GM19099 (cell line): ENCODE data around the gene EML6.

Experiments
- POLR2A ChIP-seq: IDR thresholded peaks from 3 replicates; pipeline ENCODE4 v1.6.1; 2011; ENCODE audit warnings: low read depth; ENCODE audit not compliant: insufficient read length; ENCODE audit errors: extremely low read depth

EML6 gene

DNA sequence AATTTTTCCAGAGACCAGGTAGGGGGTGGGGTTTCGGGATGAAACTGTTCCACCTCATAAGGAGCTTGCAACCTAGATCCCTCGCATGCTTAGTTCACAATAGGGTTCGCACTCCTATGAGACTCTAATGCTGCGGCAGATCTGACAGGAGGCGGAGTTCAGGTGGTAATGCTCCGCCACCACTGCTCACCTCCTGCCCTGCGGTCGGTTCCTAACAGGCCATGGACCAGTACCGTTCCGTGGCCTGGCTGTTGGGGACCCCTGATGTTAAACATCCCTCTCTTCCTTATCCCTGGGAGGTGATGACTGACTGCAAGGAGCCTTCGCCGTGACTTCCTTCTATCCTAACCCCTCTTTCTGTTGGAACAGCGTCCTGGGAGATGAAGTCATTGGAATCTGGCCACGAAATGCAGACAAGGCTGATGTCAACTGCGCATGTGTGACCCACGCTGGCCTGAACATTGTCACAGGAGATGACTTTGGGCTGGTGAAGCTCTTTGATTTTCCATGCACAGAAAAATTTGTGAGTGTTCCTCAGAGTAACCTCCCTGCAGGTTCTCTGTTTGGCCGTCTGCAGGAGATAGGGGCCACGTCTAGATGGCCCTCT is 244.4 kb downstream of the EML6 start:
- TF ChIP-seq POLR2A, result no peak

DNA sequence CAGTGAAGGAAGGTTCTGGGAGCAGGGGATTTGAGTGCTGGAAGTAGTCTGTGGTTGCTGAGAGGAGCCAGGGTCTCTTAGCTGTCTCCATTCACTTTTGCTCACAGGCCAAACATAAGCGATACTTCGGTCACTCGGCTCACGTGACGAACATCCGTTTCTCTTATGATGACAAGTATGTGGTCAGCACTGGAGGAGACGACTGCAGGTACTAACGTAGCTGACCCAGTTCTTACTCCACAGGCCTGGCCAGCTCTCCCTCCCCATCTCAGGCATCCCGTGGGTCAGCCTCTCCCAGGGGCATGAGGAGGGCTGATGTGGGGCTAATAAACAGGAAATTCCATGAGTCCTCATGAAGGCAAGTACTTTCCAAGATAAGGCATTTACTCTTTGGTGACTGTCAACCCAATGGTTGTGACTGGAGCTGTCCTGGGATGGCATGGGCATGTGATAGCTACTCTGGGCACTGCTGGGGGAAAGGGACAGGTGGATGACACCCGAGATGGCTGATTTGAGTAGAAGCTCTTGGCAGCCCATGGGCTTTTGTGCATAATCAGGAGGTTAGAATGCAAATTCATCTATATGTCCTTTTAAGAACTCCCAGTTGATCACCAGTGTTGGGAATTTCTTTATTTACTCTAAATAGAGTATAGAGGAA is 245.2 kb downstream of the EML6 start:
- TF ChIP-seq POLR2A, result no peak

GRCh38 chr2:54969295-54969939 is 246.0 kb downstream of the EML6 start:
- TF ChIP-seq POLR2A, result no peak

DNA sequence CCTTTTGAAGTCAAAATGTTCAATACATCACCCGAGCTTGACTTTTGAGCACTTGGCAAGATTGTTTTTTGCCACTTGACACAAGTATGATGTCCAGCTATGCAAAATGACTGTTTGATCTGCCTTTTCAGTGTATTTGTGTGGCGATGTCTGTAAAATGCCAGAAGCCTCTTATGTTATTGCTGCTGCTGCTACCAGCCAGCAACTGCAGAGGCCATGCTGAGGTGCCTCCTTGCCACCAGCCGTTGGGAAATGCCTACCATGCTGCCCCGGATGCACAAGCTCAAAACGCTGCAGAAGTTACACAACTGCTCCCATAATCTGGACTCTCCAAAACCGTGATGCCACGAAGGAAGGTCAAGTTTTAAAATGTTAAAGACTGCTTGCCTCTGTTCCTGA is 246.5 kb downstream of the EML6 start:
- no peak for TF ChIP-seq POLR2A

DNA sequence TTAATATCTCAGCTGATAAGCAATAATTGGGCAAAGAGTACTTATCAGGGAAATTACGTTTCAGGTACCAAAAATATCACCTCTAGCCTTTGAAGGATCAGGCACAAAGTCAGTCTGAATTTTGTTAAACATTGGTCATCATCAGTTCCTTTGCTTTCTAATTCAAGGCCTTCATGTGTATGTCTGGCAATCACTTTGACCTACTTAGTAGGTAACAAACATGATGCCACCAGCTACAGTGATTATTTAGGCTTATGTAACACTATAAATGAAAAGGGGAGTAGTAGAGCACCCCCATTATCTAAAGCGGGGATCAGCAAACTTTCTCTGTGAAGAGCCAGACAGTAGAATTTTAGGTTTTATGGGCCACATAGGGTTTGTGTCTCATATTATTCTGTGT is 251.7 kb downstream of the EML6 start:
- no peak for TF ChIP-seq POLR2A

GRCh38 chr2:54975598-54976492 is 252.4 kb downstream of the EML6 start:
- TF ChIP-seq POLR2A, result no peak

DNA sequence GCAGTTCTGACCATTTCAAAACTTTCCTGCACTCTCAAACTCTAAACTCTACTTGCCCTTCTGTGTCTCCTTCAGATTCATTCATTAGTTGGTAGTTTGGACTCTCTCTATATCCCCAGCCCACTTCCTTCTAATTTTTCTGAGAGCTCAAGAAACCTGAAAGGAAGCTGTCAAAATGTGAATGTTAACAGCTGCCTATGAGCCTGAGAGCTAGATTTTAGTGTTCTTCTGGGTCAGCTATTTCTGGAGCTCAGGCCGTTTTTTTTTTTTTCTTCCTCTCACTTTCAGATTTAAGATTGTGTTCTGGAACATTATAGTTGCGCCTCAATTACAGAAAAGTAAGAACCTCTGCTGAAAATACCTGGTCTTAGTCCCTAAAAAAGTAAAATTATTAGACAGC is 253.7 kb downstream of the EML6 start:
- no peak for TF ChIP-seq POLR2A

GRCh38 chr2:54979321-54980044 is 256.0 kb downstream of the EML6 start:
- TF ChIP-seq POLR2A, result no peak

GRCh38 chr2:54981385-54981784 is 257.9 kb downstream of the EML6 start:
- no peak for TF ChIP-seq POLR2A

- no peak for TF ChIP-seq POLR2A
Observed at GRCh38 chr2:54983345-54984220, 260.1 kb downstream of the EML6 start.

GRCh38 chr2:54984476-54984875 is 261.0 kb downstream of the EML6 start:
- TF ChIP-seq POLR2A, result no peak

DNA sequence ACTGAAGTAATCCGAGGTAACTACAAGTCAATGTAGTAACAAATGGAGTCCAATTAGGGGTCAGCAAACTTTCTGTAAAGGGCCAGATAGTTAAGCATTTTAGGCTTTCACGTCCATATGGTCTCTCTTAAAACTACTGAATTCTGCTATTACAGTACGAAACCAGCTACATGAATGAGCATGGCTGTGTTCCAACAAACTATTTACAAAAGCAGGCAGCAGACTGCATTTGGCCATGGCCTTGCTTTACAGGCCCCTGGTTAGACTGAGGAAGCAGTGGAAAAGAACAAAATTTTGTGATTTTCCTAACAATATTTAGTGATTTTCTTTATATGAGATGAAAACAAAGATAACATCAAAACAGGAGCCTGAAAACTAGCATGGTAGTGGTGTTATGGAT is 262.8 kb downstream of the EML6 start:
- TF ChIP-seq POLR2A, result no peak

DNA sequence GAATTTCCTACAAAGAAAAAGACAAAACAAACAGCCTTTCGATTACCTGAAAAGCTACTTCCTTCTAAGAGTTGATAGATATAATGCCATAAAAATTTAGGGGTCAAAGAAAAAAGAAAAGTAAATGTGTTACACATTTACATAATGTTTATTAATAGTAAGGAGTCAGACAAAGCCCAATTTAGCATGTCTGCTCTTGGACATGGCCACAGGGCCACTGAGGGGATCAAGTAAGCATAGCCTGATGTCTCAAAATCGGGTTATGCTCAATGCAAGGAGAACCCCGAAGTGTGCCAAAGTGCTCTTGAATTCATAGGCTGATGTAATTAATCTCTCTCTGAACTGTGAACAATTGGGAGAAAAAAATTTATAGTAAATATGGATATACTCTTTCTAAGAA is 265.1 kb downstream of the EML6 start:
- no peak for TF ChIP-seq POLR2A

DNA sequence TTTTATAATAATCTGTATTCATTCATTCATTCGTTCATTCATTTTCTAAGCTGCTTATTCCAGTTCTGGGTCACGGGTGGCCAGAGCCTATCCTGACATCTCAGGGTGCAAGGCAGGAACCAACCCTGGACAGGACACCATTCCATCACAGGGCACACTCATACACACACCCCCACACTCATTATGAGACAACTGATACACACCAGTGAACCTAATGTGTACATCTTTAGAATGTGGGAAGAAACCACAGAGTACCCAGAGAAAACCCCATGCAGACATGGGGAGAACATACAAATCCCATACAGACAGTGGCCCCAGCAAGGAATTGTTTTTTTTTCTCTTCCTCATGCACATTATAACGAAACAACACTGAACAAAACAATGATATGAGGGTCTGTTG is 272.1 kb downstream of the EML6 start:
- no peak for TF ChIP-seq POLR2A
